WTC11 (cell line): ENCODE data around the gene TFF3.

Source experiments
- CREB1 ChIP-seq: sonication (generic); formaldehyde crosslinking; IDR thresholded peaks from 2 replicates; pipeline ENCODE4 v1.8.0; 2023; ENCODE audit warnings: mild to moderate bottlenecking, missing genetic modification reagents
- ELF4 ChIP-seq: sonication (generic); formaldehyde crosslinking; IDR thresholded peaks from 2 replicates; pipeline ENCODE4 v1.8.1; 2022; ENCODE audit warnings: low read depth, mild to moderate bottlenecking, moderate library complexity, missing genetic modification reagents
- FOXJ3 ChIP-seq: sonication (generic); formaldehyde crosslinking; IDR thresholded peaks from 2 replicates; pipeline ENCODE4 v1.9.0; 2021; ENCODE audit warnings: missing genetic modification reagents, mild to moderate bottlenecking, borderline replicate concordance
- NFYB ChIP-seq: sonication (generic); formaldehyde crosslinking; conservative IDR thresholded peaks from 2 replicates; pipeline ENCODE4 v1.8.0; 2022; ENCODE audit warnings: low read depth, missing genetic modification reagents
- NR2C2 ChIP-seq: sonication (generic); formaldehyde crosslinking; IDR thresholded peaks from 2 replicates; pipeline ENCODE4 v1.8.0; 2022; ENCODE audit warnings: mild to moderate bottlenecking, missing genetic modification reagents
- SP1 ChIP-seq: sonication (generic); formaldehyde crosslinking; conservative IDR thresholded peaks from 2 replicates; pipeline ENCODE4 v1.8.1; 2022; ENCODE audit warnings: missing genetic modification reagents
- TCF7 ChIP-seq: sonication (generic); formaldehyde crosslinking; IDR thresholded peaks from 2 replicates; pipeline ENCODE4 v1.8.0; 2022; ENCODE audit warnings: mild to moderate bottlenecking, low read depth, missing genetic modification reagents, moderate library complexity
- ZNF423 ChIP-seq: fragments of 250-450 bp; sonication (Bioruptor Pico); IDR thresholded peaks from 2 replicates; pipeline ENCODE4 v2.1.2; 2022; ENCODE audit warnings: mild to moderate bottlenecking, moderate library complexity
- TF ChIP-seq, protein P1 (sequence below): fragments of 200-600 bp; IDR thresholded peaks from 2 replicates; pipeline ENCODE4 v1.8.0; 2022; ENCODE audit warnings: antibody characterized with exemption
- TF ChIP-seq, protein P2 (sequence below): sonication (generic); formaldehyde crosslinking; IDR thresholded peaks from 2 replicates; pipeline ENCODE4 v1.8.0; 2023; ENCODE audit warnings: missing genetic modification reagents
- TF ChIP-seq, protein P3 (sequence below): sonication (generic); formaldehyde crosslinking; IDR thresholded peaks from 2 replicates; pipeline ENCODE4 v1.8.1; 2023; ENCODE audit warnings: mild to moderate bottlenecking, missing genetic modification reagents
- TF ChIP-seq, protein P4 (sequence below): sonication (generic); formaldehyde crosslinking; IDR thresholded peaks from 2 replicates; pipeline ENCODE4 v1.8.1; 2022; ENCODE audit warnings: low read depth, mild to moderate bottlenecking, moderate library complexity, missing genetic modification reagents, borderline replicate concordance

DNA sequence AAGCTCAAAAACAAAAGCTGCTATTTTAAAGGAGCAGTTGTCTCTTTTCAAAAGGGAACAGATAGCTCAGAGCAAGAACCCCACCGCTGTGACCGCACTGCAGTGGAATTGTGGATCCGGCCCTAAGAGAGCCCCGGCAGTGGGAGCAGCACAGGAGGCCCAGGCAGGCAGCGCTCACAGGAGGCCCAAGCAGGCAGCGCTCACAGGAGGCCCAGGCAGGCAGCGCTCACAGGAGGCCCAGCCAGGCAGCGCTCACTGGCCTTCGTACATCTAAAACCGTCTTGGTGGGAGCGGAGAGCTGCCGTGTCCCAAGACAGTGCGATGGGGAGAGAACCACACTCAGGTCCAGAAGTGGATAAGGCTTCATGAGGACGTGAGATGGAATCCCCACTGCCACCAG, 4.0 kb downstream of the TFF3 start:
- TF ChIP-seq SP1 (no peak), FOXJ3 (CRISPR knock-in tag) (no peak), ZNF423 (CRISPR knock-in tag) (no peak), NR2C2 (CRISPR knock-in tag) (no peak), NFYB (CRISPR knock-in tag) (no peak), CREB1 (no peak), ELF4 (no peak), TCF7 (no peak)
- TF ChIP-seq, protein P1, sequence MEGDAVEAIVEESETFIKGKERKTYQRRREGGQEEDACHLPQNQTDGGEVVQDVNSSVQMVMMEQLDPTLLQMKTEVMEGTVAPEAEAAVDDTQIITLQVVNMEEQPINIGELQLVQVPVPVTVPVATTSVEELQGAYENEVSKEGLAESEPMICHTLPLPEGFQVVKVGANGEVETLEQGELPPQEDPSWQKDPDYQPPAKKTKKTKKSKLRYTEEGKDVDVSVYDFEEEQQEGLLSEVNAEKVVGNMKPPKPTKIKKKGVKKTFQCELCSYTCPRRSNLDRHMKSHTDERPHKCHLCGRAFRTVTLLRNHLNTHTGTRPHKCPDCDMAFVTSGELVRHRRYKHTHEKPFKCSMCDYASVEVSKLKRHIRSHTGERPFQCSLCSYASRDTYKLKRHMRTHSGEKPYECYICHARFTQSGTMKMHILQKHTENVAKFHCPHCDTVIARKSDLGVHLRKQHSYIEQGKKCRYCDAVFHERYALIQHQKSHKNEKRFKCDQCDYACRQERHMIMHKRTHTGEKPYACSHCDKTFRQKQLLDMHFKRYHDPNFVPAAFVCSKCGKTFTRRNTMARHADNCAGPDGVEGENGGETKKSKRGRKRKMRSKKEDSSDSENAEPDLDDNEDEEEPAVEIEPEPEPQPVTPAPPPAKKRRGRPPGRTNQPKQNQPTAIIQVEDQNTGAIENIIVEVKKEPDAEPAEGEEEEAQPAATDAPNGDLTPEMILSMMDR: no peak
- TF ChIP-seq, protein P2, sequence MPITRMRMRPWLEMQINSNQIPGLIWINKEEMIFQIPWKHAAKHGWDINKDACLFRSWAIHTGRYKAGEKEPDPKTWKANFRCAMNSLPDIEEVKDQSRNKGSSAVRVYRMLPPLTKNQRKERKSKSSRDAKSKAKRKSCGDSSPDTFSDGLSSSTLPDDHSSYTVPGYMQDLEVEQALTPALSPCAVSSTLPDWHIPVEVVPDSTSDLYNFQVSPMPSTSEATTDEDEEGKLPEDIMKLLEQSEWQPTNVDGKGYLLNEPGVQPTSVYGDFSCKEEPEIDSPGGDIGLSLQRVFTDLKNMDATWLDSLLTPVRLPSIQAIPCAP: no peak
- TF ChIP-seq, protein P3, sequence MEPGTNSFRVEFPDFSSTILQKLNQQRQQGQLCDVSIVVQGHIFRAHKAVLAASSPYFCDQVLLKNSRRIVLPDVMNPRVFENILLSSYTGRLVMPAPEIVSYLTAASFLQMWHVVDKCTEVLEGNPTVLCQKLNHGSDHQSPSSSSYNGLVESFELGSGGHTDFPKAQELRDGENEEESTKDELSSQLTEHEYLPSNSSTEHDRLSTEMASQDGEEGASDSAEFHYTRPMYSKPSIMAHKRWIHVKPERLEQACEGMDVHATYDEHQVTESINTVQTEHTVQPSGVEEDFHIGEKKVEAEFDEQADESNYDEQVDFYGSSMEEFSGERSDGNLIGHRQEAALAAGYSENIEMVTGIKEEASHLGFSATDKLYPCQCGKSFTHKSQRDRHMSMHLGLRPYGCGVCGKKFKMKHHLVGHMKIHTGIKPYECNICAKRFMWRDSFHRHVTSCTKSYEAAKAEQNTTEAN (CRISPR knock-in tag): no peak
- TF ChIP-seq, protein P4, sequence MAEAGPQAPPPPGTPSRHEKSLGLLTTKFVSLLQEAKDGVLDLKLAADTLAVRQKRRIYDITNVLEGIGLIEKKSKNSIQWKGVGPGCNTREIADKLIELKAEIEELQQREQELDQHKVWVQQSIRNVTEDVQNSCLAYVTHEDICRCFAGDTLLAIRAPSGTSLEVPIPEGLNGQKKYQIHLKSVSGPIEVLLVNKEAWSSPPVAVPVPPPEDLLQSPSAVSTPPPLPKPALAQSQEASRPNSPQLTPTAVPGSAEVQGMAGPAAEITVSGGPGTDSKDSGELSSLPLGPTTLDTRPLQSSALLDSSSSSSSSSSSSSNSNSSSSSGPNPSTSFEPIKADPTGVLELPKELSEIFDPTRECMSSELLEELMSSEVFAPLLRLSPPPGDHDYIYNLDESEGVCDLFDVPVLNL: no peak
